Glomerular endothelial cell (primary cell): ENCODE data around the gene SEMA4C. TPM values are rescaled to one million over a fixed set of nuclear protein-coding genes. Genes with fewer than 3 reads are reported as not detected.

ENCODE experiments used
- total RNA-seq: library from RNA; depleted of rRNA; stranded (reverse); fragments of >200 nt; gene quantifications from 2 replicates; pipeline ENCODE4 v1.2.3, GENCODE V29; 2015

The SEMA4C gene
- total RNA-seq, 1 donor from 2014 or later, result 31.9 TPM

Other genes starting within 250 kb of the SEMA4C start
- 17.5 and 27.4 TPM in 2 replicates for gene KANSL3, start 231.8 kb downstream of the SEMA4C start, total RNA-seq
- 0.15 TPM in 1 of 2 replicates, not detected in the other for gene FER1L5, start 227.3 kb downstream of the SEMA4C start, total RNA-seq
- gene LMAN2L, start 130.0 kb downstream of the SEMA4C start, total RNA-seq, result 19.7 and 22.8 TPM in 2 replicates
- gene CNNM4, start 109.2 kb downstream of the SEMA4C start, total RNA-seq, result 3.3 and 4.7 TPM in 2 replicates
- gene CNNM3, start 53.8 kb downstream of the SEMA4C start, total RNA-seq, result 6.7 and 10.7 TPM in 2 replicates
- 1.4 and 1.6 TPM in 2 replicates for gene ANKRD23, start 26.1 kb downstream of the SEMA4C start, total RNA-seq
- gene ANKRD39, start 12.1 kb downstream of the SEMA4C start, total RNA-seq, result 21.4 and 21.5 TPM in 2 replicates
- gene FAM178B, start 116.5 kb upstream of the SEMA4C start, total RNA-seq, result not detected in 2 replicates
- gene FAHD2B, start 224.8 kb upstream of the SEMA4C start, total RNA-seq, result 3.6 and 13.4 TPM in 2 replicates
- 21.2 and 31.7 TPM in 2 replicates for gene ANKRD36, start 243.1 kb upstream of the SEMA4C start, total RNA-seq